Psoas muscle (tissue), 8 donors: Measurements from ENCODE around the gene RAD51B. TPM values are rescaled to one million over a fixed set of nuclear protein-coding genes. Genes with fewer than 3 reads are reported as not detected.

Source experiments
- ATAC-seq, 4 donors: fragments of 200-7000 bp; cut with Tn5 transposase; one replicate each; pipeline ENCODE4 v1.9.1; 2020; ENCODE audit warnings: moderate library complexity in 3 of 4, mild to moderate bottlenecking in 2 of 4
- DNase-seq, 2 donors: peaks; one replicate each; pipeline ENCODE4 v3.0.0-alpha.2; 2020
- H3K27ac ChIP-seq: fragments of 200-600 bp; one replicate; pipeline ENCODE4 v1.8.0; 2022
- H3K27me3 ChIP-seq, 3 donors: fragments of 200-600 bp in 1 of 3; one replicate each; pipeline versions ENCODE4 v1.6.1 to v1.8.0; 2013 to 2022; ENCODE audit warnings: low read length in 2 of 3, mild to moderate bottlenecking in 2 of 3, moderate library complexity in 1 of 3; ENCODE audit not compliant: insufficient read depth in 3 of 3
- H3K36me3 ChIP-seq, 2 donors: fragments of 200-600 bp in 1 of 2; one replicate each; pipeline versions ENCODE4 v1.6.1 to v1.8.0; 2013 to 2022; ENCODE audit warnings: low read depth in 1 of 2, mild to moderate bottlenecking in 1 of 2, moderate library complexity in 1 of 2; ENCODE audit not compliant: insufficient read depth in 1 of 2
- H3K4me1 ChIP-seq: fragments of 200-600 bp; one replicate; pipeline ENCODE4 v1.8.0; 2022
- H3K4me3 ChIP-seq: fragments of 200-600 bp; one replicate; pipeline ENCODE4 v1.8.0; 2022; ENCODE audit warnings: mild to moderate bottlenecking
- H3K9me3 ChIP-seq: fragments of 200-600 bp; one replicate; pipeline ENCODE4 v1.8.0; 2022
- WGBS, 3 donors: extraction: QIAGEN DNeasy Blood & Tissue Kit; methylation state at CpG; one replicate each; pipeline versions ENCODE4 v1.1.6 to v1.1.7; 2013; 5-methylcytosine and 5-hydroxymethylcytosine counted together
- intact Hi-C, 2 donors: fragments of 100-400 bp; cut with DNase I; formaldehyde crosslinking; loops; one replicate each; pipeline versions ENCODE4 v1.11.0 to v1.14.2; 2022
- polyA plus RNA-seq, 3 donors: library from polyadenylated mRNA; stranded (reverse); fragments of 200-250 nt; gene quantifications; one replicate each; pipeline ENCODE4 v1.2.3, GENCODE V29; 2013
- total RNA-seq, 4 donors: library from RNA; stranded (reverse); fragmentation: NEBNext Ultra II Directional in 2 of 4; extraction: Animal tissue kit (Norgen Biotek cat#: 25700) in 2 of 4; gene quantifications; one replicate each; pipeline versions ENCODE4 v1.2.1 to v1.2.4, GENCODE V29; 2021 to 2023
- TF ChIP-seq, protein P1 (sequence below): fragments of 200-600 bp; IDR thresholded peaks from one replicate; pipeline ENCODE4 v1.8.0; 2022; ENCODE audit warnings: antibody characterized with exemption
- donor health status: healthy with polysubstance abuse.
- donor health status: DM: no; HTN: no; CAD: no; lungs with moderate emphysema.
- donor health status: Bipolar disorder and iron deficiency.
- donor health status: healthy.
- donor health status: DM: yes; HTN: yes; CAD: no.
- donor health status: DM: no; HTN: no; CAD: no.
- donor health status: DM: no; HTN: no; CAD: no.
- donor health status: DM: yes; HTN: yes; CAD: no.

RAD51B gene
- total and polyA plus RNA-seq, 7 donors: 0.60 to 7.2 (median 2.2) TPM

DNA sequence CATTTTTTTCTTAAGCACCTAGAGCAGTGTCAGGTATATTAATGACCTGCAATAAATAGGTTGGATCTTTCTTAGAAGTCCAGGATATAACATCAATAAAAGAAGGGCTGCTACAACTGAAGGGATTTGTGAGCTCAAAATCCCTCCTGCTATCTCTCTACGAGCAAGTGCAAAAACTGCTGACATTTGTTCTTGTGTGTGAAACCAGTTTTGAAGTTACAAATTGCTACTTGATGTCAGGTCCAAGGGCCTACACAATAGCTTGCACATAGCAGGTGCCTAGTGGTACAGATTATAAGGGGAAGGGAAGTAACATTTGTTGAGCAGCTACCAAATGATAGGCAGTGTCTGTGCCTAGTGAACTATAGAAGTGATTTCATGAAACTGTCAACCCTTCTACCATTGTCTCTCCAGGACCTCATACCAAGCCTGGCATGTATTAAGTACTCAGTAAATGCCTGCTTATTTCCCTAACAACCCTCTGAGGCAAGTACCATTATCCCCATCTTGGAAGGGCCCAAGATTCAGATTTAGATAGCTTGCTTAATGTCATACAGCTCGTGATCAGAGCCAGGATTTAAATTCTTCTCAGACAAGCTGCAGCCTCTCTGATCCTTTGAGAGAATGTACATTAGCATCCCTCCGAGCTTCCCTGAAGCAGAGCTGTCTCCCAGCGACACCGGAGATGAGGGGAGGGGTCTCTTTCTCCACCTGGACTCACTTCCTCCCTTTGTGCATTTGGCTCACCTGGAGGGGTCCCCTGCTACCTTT lies 673.0 kb downstream of the RAD51B start:
- intact Hi-C loops: no loop called here
- Histone ChIP-seq H3K27ac (no peak overlapping the region), H3K4me1 (no peaks in the 10 kb centered on the region), H3K9me3 (no peaks in the 10 kb centered on the region), H3K27me3 (no peaks in the 10 kb centered on the region), H3K36me3 (no peaks in the 10 kb centered on the region), H3K4me3 (no peak overlapping the region)
- 86 to 92% (median 89%) methylated on average over 5 of the region's 5 CpGs for WGBS, 3 donors
- TF ChIP-seq, protein P1, sequence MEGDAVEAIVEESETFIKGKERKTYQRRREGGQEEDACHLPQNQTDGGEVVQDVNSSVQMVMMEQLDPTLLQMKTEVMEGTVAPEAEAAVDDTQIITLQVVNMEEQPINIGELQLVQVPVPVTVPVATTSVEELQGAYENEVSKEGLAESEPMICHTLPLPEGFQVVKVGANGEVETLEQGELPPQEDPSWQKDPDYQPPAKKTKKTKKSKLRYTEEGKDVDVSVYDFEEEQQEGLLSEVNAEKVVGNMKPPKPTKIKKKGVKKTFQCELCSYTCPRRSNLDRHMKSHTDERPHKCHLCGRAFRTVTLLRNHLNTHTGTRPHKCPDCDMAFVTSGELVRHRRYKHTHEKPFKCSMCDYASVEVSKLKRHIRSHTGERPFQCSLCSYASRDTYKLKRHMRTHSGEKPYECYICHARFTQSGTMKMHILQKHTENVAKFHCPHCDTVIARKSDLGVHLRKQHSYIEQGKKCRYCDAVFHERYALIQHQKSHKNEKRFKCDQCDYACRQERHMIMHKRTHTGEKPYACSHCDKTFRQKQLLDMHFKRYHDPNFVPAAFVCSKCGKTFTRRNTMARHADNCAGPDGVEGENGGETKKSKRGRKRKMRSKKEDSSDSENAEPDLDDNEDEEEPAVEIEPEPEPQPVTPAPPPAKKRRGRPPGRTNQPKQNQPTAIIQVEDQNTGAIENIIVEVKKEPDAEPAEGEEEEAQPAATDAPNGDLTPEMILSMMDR: no peak
- no peak for DNase-seq
- no peak for ATAC-seq

DNA sequence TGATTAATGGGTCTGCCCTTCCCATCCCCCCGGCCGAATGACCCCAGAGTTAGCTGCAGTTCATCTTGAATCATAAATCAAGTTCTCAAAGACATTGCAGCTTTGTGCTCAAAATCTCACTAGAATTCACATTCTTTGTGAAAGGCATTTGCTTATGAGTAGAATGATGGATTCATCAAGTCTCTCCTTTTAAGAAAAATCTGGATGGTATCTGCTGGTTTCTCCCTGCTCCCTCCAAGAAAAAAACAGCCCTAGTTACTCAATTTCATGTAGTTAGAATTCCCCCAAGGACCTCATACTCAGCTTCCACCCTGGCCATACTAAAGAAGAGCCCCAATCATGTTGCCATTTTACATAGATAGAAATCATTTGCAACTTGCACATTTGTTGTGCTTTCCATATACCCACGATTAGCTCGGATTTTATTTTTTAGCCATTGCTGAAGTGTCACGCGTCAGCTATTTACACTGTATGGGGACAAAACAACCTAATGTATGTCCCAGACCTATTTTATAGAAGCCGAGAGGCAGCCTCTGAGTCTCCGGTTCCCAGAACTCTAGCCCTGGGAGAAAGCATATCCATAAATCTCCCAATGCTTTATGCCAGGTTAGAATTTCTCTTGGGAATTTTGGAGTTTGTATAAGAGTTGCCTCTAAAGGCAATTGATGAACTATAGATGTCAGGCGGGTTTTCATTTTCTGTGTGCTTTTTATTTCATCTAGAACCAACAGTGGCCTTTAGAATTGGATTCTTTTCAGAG lies 673.8 kb downstream of the RAD51B start:
- 92 to 95% (median 95%) methylated on average over 9 of the region's 9 CpGs for WGBS, 3 donors
- ATAC-seq (no peak), DNase-seq (no peak)
- no peak overlapping the region for H3K27ac ChIP-seq
- no peaks in the 10 kb centered on the region for H3K9me3 ChIP-seq
- no peaks in the 10 kb centered on the region for H3K4me1 ChIP-seq
- intact Hi-C loops: no loop called here
- H3K36me3 ChIP-seq: no peaks in the 10 kb centered on the region
- H3K27me3 ChIP-seq: no peaks in the 10 kb centered on the region
- TF ChIP-seq, protein P1: no peak
- H3K4me3 ChIP-seq: no peak overlapping the region

- Histone ChIP-seq H3K4me1 (no peaks in the 10 kb centered on the region), H3K36me3 (no peaks in the 10 kb centered on the region), H3K27ac (no peak overlapping the region), H3K27me3 (no peaks in the 10 kb centered on the region), H3K4me3 (no peak overlapping the region), H3K9me3 (no peaks in the 10 kb centered on the region)
- 80 to 85% (median 85%) methylated on average over 14 of the region's 14 CpGs for WGBS, 3 donors
- intact Hi-C loops: no loop called here
- ATAC-seq (peak in 1 of 4 donors; percentile 41), DNase-seq (no peak)
- TF ChIP-seq, protein P1: no peak
Measured at GRCh38 chr14:68495101-68496039, 675.8 kb downstream of the RAD51B start.

DNA sequence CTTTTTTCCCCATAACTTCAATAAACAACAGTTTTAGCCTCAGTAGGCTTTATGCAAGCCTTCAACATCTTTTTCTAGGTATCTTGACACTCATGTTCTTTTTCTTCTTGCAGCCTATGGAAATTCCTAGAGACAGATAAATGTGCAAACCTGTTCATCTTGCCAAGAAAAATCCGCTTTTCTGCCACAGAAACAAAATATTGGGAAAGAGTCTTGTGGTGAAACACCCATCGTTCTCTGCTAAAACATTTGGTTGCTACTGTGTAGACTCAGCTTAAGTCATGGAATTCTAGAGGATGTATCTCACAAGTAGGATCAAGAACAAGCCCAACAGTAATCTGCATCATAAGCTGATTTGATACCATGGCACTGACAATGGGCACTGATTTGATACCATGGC lies 677.4 kb downstream of the RAD51B start:
- Histone ChIP-seq H3K9me3 (no peaks in the 10 kb centered on the region), H3K27ac (no peak overlapping the region), H3K4me3 (no peak overlapping the region), H3K36me3 (no peaks in the 10 kb centered on the region), H3K4me1 (no peaks in the 10 kb centered on the region), H3K27me3 (no peaks in the 10 kb centered on the region)
- TF ChIP-seq, protein P1: no peak
- no peak for ATAC-seq
- intact Hi-C loops: no loop called here
- whole genome bisulfite sequencing, 3 donors: 89 to 92% (median 92%) methylated on average over 2 of the region's 2 CpGs
- DNase-seq: no peak
